ENCODE measurements around the gene PITPNM3.

Gene PITPNM3

GRCh38 chr17:6512552-6512951, 43.8 kb downstream of the PITPNM3 start:
- no peak for ATAC-seq
- no peak for TF ChIP-seq ZNF565 (CRISPR knock-in tag; conservative IDR thresholded peaks at IDR 0.05; ENCODE audit: low read depth)
- TF ChIP-seq ARNTL (CRISPR knock-in tag; IDR thresholded peaks at IDR 0.05; ENCODE audit: borderline replicate concordance, low read depth), result no peak
- no peak for TF ChIP-seq TCF4 (CRISPR knock-in tag; IDR thresholded peaks at IDR 0.05; ENCODE audit: borderline replicate concordance)
- no peak for TF ChIP-seq ZFP3 (CRISPR knock-in tag; IDR thresholded peaks at IDR 0.05)
- no peak for TF ChIP-seq RARB (CRISPR knock-in tag; IDR thresholded peaks at IDR 0.05)
- no peak for TF ChIP-seq ZNF70 (CRISPR knock-in tag; IDR thresholded peaks at IDR 0.05)
- TF ChIP-seq ZFP30 (CRISPR knock-in tag; IDR thresholded peaks at IDR 0.05), result no peak
- no peak for TF ChIP-seq ZNF8 (CRISPR knock-in tag; IDR thresholded peaks at IDR 0.05)
- TF ChIP-seq CSRNP3 (CRISPR knock-in tag; IDR thresholded peaks at IDR 0.05), result no peak
- no peak for TF ChIP-seq CSDC2 (CRISPR knock-in tag; IDR thresholded peaks at IDR 0.05)
- TF ChIP-seq TOX (CRISPR knock-in tag; IDR thresholded peaks at IDR 0.05; ENCODE audit: borderline replicate concordance), result no peak
- TF ChIP-seq OSR1 (CRISPR knock-in tag; IDR thresholded peaks at IDR 0.05), result no peak
- no peak for TF ChIP-seq ZC3H10 (CRISPR knock-in tag; IDR thresholded peaks at IDR 0.05)
- TF ChIP-seq, protein P1, sequence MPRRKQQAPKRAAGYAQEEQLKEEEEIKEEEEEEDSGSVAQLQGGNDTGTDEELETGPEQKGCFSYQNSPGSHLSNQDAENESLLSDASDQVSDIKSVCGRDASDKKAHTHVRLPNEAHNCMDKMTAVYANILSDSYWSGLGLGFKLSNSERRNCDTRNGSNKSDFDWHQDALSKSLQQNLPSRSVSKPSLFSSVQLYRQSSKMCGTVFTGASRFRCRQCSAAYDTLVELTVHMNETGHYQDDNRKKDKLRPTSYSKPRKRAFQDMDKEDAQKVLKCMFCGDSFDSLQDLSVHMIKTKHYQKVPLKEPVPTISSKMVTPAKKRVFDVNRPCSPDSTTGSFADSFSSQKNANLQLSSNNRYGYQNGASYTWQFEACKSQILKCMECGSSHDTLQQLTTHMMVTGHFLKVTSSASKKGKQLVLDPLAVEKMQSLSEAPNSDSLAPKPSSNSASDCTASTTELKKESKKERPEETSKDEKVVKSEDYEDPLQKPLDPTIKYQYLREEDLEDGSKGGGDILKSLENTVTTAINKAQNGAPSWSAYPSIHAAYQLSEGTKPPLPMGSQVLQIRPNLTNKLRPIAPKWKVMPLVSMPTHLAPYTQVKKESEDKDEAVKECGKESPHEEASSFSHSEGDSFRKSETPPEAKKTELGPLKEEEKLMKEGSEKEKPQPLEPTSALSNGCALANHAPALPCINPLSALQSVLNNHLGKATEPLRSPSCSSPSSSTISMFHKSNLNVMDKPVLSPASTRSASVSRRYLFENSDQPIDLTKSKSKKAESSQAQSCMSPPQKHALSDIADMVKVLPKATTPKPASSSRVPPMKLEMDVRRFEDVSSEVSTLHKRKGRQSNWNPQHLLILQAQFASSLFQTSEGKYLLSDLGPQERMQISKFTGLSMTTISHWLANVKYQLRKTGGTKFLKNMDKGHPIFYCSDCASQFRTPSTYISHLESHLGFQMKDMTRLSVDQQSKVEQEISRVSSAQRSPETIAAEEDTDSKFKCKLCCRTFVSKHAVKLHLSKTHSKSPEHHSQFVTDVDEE (CRISPR knock-in tag; IDR thresholded peaks at IDR 0.05), result no peak
- TF ChIP-seq, protein P2, sequence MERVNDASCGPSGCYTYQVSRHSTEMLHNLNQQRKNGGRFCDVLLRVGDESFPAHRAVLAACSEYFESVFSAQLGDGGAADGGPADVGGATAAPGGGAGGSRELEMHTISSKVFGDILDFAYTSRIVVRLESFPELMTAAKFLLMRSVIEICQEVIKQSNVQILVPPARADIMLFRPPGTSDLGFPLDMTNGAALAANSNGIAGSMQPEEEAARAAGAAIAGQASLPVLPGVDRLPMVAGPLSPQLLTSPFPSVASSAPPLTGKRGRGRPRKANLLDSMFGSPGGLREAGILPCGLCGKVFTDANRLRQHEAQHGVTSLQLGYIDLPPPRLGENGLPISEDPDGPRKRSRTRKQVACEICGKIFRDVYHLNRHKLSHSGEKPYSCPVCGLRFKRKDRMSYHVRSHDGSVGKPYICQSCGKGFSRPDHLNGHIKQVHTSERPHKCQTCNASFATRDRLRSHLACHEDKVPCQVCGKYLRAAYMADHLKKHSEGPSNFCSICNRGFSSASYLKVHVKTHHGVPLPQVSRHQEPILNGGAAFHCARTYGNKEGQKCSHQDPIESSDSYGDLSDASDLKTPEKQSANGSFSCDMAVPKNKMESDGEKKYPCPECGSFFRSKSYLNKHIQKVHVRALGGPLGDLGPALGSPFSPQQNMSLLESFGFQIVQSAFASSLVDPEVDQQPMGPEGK (CRISPR knock-in tag; IDR thresholded peaks at IDR 0.05; ENCODE audit: borderline replicate concordance), result no peak
- no peak for TF ChIP-seq SNAI2 (CRISPR knock-in tag; IDR thresholded peaks at IDR 0.05)

DNA sequence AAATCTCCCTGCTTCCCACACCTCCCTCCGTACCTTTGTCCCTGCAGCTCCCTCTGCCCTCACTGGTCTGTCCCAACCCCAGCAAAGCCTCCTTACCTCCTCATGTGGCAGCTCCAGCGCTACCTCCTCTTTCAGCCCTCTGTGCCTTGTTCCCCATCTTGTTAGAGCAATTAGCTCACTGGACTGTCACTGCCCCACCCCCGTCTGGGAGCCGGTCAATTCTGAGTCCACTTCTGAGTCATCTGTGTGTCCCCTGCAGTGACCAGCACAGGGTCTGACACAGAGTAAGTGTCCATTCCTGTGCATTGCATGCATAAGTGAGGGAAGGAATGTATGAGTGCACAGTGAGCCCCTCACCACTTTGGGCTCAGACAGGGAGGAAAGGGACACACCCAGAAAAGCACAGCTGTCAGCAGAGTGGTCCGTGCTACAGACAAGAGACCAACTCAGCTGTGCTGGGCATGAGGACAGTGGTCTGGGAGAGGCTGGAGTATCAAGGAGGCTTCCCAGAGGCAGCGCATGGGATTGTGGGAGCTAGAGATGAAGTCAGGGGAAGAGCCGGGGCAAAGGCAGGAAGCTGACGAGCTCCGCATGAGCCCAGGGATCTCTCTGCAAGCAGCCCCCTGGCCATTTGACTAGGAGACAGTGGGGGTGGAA, 45.9 kb downstream of the PITPNM3 start:
- ATAC-seq, result no peak

More for the DNA sequence above, 45.9 kb downstream of the PITPNM3 start:
- TF ChIP-seq OSR1 (CRISPR knock-in tag; IDR thresholded peaks at IDR 0.05) (no peak), ZFP3 (CRISPR knock-in tag; IDR thresholded peaks at IDR 0.05) (no peak), ZFP30 (CRISPR knock-in tag; IDR thresholded peaks at IDR 0.05) (no peak), TCF4 (CRISPR knock-in tag; IDR thresholded peaks at IDR 0.05; ENCODE audit: borderline replicate concordance) (no peak), BACH2 (CRISPR knock-in tag; IDR thresholded peaks at IDR 0.05; ENCODE audit: borderline replicate concordance) (no peak), ISL1 (CRISPR knock-in tag; IDR thresholded peaks at IDR 0.05) (no peak), RARB (CRISPR knock-in tag; IDR thresholded peaks at IDR 0.05) (no peak), ZNF8 (CRISPR knock-in tag; IDR thresholded peaks at IDR 0.05) (no peak), ZNF565 (CRISPR knock-in tag; conservative IDR thresholded peaks at IDR 0.05; ENCODE audit: low read depth) (no peak), ZNF70 (CRISPR knock-in tag; IDR thresholded peaks at IDR 0.05) (no peak), SNAI2 (CRISPR knock-in tag; IDR thresholded peaks at IDR 0.05) (no peak), TOX (CRISPR knock-in tag; IDR thresholded peaks at IDR 0.05; ENCODE audit: borderline replicate concordance) (no peak), ZC3H10 (CRISPR knock-in tag; IDR thresholded peaks at IDR 0.05) (no peak), GLIS3 (CRISPR knock-in tag; IDR thresholded peaks at IDR 0.05) (no peak), ESRRG (CRISPR knock-in tag; IDR thresholded peaks at IDR 0.05) (no peak), ARNTL (CRISPR knock-in tag; IDR thresholded peaks at IDR 0.05; ENCODE audit: borderline replicate concordance, low read depth) (no peak)
- TF ChIP-seq, protein P3, sequence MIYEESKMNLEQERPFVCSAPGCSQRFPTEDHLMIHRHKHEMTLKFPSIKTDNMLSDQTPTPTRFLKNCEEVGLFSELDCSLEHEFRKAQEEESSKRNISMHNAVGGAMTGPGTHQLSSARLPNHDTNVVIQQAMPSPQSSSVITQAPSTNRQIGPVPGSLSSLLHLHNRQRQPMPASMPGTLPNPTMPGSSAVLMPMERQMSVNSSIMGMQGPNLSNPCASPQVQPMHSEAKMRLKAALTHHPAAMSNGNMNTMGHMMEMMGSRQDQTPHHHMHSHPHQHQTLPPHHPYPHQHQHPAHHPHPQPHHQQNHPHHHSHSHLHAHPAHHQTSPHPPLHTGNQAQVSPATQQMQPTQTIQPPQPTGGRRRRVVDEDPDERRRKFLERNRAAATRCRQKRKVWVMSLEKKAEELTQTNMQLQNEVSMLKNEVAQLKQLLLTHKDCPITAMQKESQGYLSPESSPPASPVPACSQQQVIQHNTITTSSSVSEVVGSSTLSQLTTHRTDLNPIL (CRISPR knock-in tag; IDR thresholded peaks at IDR 0.05; ENCODE audit: low read depth), result no peak
- TF ChIP-seq, protein P1 (CRISPR knock-in tag; IDR thresholded peaks at IDR 0.05), result no peak
- TF ChIP-seq, protein P2 (CRISPR knock-in tag; IDR thresholded peaks at IDR 0.05; ENCODE audit: borderline replicate concordance), result no peak

Measured in SK-N-SH treated with all-trans-retinoic acid at 6 μM for 48 hours (cell line).